ENCODE measurements around the gene ABCA13. TPM values are rescaled to one million over a fixed set of nuclear protein-coding genes. Genes with fewer than 3 reads are reported as not detected.
A peak's percentile ranks its signal among the peaks of the same experiment; 100 is the strongest.

Gene ABCA13
- total RNA-seq, 1 experiment from 2014 or later: 3.8 TPM

DNA sequence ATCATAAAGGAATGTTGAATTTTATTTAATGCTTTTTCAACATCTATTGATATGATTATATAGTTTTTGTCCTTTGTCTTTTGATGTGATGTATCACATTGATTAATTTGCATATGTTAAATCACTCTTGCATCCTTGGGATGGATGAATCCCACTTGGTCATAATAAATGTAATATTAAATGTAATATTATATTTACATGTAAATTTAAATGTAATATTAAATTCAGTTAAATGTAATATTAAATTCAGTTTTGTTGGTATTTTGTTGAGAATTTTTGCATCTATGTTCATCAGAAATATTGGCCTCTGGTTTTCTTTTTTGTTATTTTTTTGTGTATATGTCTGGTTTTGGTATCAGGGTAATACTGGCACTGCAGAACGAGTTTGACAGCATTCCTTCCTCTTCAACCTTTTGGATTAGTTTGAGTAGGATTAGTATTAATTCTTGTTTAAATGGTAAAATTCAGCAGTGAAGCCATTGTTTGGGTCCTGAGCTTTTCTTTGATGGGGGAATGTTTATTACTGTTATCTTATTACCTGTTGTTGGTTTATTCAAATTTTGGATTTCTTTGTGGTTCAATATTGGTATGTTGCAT lies 37.8 kb downstream of the ABCA13 start:
- no peak for DNase-seq (ENCODE audit: low read depth, low spot score)
- in situ Hi-C loops (cut with HindIII; ENCODE audit: low pct_unique_long_range_greater_than_20kb, low sequenced_read_pairs): no loop called here

DNA sequence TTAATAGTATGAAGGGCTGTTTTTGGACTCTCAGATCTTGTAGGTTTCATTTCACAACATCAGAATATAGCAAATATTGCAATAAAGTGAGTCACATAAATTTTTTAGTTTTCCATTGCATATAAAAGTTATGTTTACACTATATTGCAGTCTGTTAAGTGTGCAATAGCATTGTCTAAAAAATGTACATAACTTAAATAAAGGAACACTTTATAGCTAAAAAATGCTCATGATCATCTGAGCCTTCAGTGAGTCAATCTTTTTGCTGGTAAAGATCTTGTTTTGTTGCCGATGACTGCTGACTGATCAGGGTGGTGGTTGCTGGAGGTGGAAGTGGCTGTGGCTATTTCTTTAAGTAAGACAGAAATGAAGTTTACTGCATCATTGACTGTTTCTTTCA lies 42.0 kb downstream of the ABCA13 start:
- DNase-seq (ENCODE audit: low read depth, low spot score): no peak
- in situ Hi-C loops (cut with HindIII; ENCODE audit: low pct_unique_long_range_greater_than_20kb, low sequenced_read_pairs): no loop called here

DNA sequence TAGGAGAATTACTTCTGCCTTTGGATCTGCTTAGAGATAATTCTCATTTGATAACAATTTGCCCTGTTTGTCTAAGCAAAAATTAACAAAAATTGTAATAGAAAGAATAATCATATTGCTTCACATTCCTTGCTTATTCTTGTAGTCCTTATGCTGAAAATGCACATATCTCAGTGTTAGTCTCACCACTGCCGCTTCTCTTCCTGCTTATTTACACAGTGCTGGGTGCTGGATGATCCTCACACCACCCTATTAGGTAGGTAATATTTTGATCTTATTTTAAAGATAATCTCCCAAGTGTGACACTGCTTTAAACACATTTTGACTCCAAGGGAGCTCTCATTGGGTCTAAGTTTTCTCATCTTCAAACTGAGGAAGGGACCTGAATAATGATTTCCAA lies 46.0 kb downstream of the ABCA13 start:
- no peak for DNase-seq (ENCODE audit: low read depth, low spot score)
- in situ Hi-C loops (cut with HindIII; ENCODE audit: low pct_unique_long_range_greater_than_20kb, low sequenced_read_pairs): no loop called here

DNA sequence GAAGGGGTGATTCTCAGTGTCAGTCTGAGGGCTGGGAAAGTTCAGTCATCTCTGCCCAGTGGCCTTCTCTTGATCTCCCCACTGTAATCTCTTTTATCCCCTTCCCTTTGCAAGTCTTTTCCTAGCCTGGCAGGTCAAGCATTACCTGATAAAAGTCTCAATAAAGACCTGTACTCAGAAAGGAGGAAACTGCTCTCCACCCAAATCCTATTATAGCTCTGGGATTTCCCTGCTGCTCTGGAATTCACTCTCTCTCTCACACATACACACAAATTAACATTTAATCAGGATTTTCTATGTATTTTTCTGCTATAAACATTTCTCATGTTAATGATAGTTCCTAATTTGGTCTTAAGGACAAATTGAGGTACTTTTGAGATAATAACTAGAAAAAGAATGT lies 46.5 kb downstream of the ABCA13 start:
- no peak for DNase-seq (ENCODE audit: low read depth, low spot score)
- in situ Hi-C loops (cut with HindIII; ENCODE audit: low pct_unique_long_range_greater_than_20kb, low sequenced_read_pairs): no loop called here

DNA sequence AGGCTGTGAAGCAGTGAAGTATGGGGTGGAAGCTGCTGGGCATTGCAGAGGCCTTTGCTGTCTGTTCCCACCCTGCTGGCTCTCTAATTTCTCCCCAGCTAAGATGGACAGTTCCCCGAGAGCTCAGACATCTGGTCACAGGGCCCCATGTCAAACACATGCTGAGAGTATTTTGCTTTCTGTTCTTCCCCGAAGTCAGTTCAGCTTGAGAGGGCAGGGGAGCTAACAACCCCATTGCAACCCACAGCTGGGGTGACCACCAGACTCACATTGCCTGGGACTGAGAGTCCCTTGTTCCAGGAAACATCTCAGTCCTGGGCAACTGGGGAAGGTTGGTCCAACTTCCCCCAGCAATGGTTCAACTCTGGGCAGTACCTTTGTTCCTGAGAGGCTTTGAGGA lies 52.8 kb downstream of the ABCA13 start:
- no peak for DNase-seq (ENCODE audit: low read depth, low spot score)
- in situ Hi-C loops (cut with HindIII; ENCODE audit: low pct_unique_long_range_greater_than_20kb, low sequenced_read_pairs): no loop called here

DNA sequence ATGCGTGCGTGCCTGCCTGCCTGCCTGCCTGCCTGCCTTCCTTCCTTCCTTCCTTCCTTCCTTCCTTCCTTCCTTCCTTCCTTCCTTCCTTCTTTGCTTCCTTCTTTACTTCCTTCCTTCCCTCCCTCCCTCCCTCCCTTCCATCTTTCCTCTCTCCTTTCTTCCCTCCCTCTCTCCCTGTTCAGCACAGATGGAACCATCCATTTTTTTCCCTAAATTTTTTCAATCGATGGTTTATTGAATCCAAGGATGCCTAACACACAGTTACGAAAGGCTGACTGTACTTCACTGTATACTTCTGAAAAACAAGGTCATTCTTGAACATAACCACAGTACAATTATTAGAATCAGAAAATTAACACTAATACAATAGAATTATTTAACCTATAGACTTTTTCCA lies 53.8 kb downstream of the ABCA13 start:
- in situ Hi-C loops (cut with HindIII; ENCODE audit: low pct_unique_long_range_greater_than_20kb, low sequenced_read_pairs): no loop called here
- DNase-seq (ENCODE audit: low read depth, low spot score): no peak

DNA sequence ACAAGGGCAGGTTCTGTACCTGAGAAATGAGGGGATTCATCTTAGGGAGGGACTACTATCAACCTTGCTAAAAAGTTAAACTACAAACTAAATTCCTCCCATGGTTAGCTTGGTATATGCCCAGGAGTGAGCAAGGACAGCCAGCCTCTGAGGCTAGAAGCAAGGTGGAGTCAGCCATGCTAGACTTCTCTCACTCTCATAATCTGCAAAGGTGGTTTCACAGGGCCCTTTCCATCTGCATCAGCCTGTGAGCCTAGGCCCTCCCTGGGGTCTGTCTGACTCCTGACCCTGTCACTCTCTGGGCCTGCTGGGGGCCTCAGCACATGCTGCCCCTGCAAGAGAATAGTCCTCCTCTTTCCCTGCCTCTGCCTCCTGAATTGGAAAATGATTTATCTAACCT lies 66.1 kb downstream of the ABCA13 start:
- in situ Hi-C loops (cut with HindIII; ENCODE audit: low pct_unique_long_range_greater_than_20kb, low sequenced_read_pairs): no loop called here
- no peak for DNase-seq (ENCODE audit: low read depth, low spot score)

DNA sequence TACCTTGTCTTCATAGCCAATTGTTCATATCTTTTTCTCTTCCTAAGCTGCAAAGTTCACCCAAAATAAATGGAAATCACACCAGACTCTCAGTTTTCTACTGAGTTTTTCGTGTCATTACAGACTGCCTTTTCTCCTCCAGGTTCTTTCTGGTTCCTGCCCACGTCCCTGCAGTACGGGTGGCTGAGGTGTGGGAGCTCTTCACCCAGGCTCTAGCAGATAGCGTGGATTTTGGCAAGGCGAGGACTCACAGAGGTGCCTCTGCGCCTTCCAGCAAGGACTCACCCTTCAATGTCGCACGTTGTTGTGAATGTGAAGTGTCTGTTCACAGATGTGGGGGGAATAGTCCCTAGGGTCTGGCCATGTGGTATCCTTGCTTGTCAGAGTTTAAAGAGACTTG lies 71.6 kb downstream of the ABCA13 start:
- in situ Hi-C loops (cut with HindIII; ENCODE audit: low pct_unique_long_range_greater_than_20kb, low sequenced_read_pairs): no loop called here
- no peak for DNase-seq (ENCODE audit: low read depth, low spot score)

DNA sequence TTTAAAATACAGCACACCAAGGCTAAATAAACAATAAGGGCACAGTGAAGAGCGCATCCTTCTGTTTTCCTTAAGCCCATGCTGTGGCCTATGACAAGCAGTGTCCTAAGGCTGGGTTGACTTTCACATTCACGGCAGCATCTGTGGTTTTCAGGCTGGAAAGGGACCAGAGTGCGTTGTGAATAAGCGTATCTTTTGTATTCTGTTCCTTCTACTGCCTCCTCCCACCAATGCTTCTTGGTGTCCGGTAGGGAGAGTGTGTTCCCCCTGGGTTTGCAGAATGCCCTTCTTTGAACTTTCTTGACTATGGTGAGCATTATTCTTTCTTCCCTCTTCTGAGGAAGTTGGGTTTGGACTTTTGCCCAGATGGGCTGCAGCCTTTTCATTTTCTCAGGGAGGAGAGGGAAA lies 73.6 kb downstream of the ABCA13 start:
- in situ Hi-C loops (cut with HindIII; ENCODE audit: low pct_unique_long_range_greater_than_20kb, low sequenced_read_pairs): no loop called here
- DNase-seq (ENCODE audit: low read depth, low spot score): peak; percentile 100

DNA sequence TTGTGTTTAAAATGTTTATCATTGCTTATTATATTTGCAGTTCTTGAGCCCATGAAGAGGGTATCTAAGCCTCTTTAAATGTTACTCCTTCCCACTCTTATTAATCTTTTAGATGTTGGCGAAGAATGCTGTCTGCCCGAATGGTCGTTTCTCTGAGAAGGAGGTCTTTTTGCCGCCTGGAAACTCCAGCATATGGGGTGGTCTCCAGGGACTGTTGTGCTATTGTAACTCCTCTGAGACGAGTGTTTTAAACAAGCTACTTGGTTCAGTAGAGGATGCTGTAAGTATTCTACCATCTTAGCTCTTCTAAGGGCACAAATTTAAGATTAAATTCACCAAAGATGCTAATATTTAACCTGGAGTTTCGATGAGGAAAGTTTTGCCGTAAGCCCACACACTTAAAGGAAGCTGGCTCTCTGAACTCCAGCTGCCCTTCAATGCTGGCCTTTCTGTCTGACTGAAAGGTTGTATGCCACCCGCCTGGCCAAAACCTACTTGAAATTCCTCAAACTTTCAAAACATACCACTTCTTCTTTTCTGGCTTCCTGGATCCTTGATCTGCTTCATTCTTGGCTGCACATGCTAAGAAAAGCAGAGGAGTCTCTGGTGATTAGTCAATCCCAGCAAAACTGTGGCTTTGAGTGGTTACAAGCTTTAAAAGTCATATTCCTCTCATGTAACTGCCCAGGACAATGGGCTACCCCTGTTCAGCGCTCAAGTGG lies 74.7 kb downstream of the ABCA13 start:
- DNase-seq (ENCODE audit: low read depth, low spot score): peak; percentile 67
- in situ Hi-C loops (cut with HindIII; ENCODE audit: low pct_unique_long_range_greater_than_20kb, low sequenced_read_pairs): no loop called here

DNA sequence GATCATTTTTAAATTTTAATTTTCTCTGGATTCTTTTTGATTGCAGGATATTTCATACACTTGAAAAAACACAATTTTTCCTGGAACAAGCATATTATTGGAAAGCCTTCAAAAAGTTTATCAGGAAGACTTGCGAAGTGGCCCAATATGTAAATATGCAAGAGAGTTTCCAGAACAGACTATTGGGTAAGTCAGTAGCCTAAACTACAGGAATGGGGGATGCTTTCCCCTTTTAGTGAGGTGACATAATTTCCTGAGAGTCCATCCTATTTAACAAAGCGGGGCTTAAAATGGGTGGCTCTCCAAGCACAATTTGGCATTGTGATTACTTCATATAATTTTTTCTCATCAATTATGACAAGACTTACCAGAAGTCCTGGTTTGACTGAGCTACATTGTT lies 77.9 kb downstream of the ABCA13 start:
- in situ Hi-C loops (cut with HindIII; ENCODE audit: low pct_unique_long_range_greater_than_20kb, low sequenced_read_pairs): no loop called here
- no peak for DNase-seq (ENCODE audit: low read depth, low spot score)

DNA sequence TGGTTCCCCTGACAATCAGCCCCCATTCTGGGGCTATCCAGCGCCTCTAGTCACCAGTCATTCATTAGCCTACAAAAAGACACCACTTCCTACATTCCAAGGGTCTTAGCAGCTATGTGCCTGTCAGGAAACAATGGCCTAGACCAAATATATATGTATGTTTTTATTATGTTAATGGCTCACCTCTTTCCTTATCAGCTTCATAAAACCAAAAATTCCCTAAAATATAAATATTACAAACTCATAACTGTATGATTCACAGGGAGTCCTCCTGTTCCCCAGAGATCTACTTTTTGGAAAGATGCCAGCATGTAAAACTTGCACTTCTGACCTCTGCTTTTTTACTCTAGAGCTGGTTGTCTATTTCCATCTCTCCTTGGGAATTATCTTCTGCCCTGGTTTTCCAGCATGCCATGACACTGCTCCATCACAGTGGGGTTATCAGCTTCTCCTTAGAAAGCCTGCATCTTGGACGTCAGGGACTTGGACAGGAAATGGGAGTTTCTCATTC lies 79.2 kb downstream of the ABCA13 start:
- in situ Hi-C loops (cut with HindIII; ENCODE audit: low pct_unique_long_range_greater_than_20kb, low sequenced_read_pairs): no loop called here
- peak; percentile 59 for DNase-seq (ENCODE audit: low read depth, low spot score)

DNA sequence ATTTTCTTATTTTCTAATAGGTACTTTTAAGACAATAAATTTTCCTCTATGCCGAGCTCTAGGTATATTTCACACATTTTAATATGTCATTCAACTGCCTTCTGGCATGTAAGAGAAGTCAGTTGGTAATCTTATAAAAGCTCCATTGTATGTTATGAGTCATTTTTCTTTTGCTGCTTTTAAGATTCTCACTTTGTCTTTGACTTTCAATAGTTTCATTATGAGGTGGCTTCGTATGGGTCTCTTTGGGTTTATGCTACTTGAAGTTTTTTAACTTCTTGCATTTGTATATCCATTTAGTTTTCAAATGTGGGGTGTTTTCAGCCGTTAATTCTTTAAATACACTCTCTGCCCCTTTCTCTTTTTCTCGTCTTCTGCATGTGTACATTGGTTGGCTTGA lies 80.5 kb downstream of the ABCA13 start:
- in situ Hi-C loops (cut with HindIII; ENCODE audit: low pct_unique_long_range_greater_than_20kb, low sequenced_read_pairs): no loop called here
- DNase-seq (ENCODE audit: low read depth, low spot score): peak; percentile 93

DNA sequence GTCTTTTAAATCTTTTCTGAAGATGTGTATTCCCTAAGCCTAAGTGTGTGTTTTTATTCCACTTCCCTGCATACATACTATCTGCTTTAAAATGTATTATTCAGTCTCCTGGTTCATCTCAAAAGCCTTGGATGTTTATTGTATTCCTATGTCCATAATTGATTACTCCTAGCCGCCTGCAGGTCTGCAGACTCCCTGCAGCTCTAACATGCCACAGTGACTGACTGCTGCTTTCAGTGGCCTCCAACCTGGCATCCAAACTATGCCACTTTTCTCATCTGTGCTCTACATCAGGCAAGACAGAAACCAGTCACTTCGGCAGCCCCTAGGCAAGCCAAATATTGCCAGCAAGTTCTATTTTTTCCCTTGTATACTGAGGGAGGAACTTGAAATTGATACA lies 81.7 kb downstream of the ABCA13 start:
- DNase-seq (ENCODE audit: low read depth, low spot score): peak; percentile 53
- in situ Hi-C loops (cut with HindIII; ENCODE audit: low pct_unique_long_range_greater_than_20kb, low sequenced_read_pairs): no loop called here

DNA sequence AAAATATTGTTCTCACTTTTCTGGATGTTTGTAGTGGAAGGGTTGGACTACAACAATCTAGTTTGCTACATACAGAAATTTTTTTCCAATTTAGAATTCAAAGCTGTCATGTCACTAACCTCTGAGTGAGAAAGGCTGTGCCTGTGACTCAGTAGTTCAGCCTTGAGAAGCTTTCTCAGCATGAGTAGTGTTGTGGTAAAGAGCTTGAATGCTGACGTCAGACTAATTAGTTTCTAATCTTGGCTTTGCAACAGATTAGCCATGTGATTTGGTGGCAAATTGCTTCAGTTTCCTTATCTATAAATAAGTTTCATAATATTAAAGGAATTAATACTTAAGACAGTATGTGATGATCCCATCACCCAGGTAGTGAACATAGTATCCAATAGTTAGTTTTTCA lies 83.8 kb downstream of the ABCA13 start:
- peak; percentile 45 for DNase-seq (ENCODE audit: low read depth, low spot score)
- in situ Hi-C loops (cut with HindIII; ENCODE audit: low pct_unique_long_range_greater_than_20kb, low sequenced_read_pairs): no loop called here

DNA sequence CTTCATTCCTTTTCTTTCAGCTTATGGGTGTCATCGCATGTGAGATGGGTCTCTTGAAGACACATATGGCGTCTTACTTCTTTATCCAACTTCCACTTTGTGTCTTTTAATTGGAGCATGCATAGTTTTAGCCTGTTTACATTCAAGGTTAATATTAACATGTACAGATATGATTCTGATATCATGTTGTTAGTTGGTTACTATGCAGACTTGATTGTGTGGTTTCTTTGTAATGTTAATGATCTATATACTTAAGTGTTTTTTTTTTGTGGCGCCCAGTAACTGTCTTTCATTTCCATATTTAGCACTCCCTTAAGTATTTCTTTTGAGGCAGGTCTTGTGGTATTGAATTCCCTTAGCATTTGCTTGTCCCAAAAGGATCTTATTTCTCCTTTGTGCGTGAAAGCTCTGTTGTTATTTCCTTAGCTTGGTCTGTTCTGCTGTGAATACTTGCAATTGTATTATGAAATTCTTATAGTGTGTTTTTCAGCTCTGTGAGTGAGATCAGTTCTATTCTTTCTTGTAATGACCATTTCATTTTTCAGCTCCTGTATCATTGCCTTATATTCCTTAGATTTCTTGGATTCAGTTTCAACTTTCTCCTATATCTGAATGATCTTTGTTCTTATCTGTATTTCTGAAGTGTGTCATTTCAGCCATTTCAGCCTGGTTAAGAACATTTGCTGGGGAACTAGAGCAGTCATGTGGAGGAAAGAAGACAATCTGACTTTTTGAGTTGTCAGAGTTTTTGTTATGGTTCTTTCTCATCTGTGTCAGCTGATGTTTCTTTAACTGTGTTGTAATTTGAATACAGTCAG lies 88.4 kb downstream of the ABCA13 start:
- DNase-seq (ENCODE audit: low read depth, low spot score): peak; percentile 95
- in situ Hi-C loops (cut with HindIII; ENCODE audit: low pct_unique_long_range_greater_than_20kb, low sequenced_read_pairs): no loop called here

DNA sequence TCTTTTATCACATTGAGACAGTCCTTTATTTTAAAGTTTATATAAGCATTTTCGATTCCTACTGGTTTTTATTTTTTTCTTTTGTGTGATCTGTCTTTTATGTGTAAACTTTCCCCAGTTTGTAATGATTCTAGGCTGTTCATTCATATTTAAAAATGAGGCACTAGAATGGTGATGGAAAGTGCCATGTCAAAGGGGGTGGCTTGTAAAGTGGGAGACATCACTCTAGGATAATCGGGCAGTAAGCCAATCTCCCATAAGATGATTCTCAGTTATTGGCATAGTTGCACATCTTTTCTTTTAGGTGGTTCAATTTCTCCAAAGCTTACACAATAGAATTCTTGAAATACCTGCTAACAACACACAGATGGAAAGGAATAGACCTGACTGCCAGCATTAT lies 90.4 kb downstream of the ABCA13 start:
- no peak for DNase-seq (ENCODE audit: low read depth, low spot score)
- in situ Hi-C loops (cut with HindIII; ENCODE audit: low pct_unique_long_range_greater_than_20kb, low sequenced_read_pairs): no loop called here

DNA sequence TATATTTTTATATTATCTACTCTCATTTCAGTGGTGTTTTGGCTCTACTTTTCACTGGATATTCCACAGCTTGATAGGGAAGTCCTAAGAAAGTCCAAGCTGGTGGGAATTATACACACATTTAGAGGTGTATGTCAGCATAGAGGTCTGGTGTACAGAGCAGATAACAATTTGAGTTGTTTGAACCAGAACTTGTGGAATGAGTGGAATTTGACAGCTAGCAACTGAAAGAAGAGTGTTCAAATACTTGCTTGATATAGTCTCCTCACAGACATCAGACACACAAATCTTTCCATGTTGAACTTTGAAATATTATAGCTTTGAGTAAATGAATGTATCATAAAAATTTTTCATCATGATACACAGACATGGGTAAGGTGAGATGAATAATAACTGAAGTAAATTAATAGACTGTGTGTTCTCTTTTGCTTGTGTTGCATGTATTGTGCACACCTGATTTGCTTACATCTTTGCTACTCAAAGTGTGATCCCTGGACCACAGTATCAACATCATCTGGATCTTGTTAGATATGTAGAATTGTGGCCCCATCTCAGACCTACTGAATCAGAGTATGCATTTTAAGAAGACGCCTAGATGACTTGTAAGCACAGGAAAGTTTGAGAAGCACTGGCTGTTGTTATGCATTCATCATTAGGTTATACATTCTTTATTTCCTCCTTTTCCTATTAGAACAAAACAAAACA lies 91.5 kb downstream of the ABCA13 start:
- in situ Hi-C loops (cut with HindIII; ENCODE audit: low pct_unique_long_range_greater_than_20kb, low sequenced_read_pairs): no loop called here
- no peak for DNase-seq (ENCODE audit: low read depth, low spot score)
